HG03135 (cell line): ENCODE measurements around the gene P2RY8.
"Not testable (repeated sequence)": the region's sequence is repeated elsewhere in the genome, so short reads cannot be mapped to it uniquely, and the experiment has no call there.

Experiments
- ATAC-seq: cut with Tn5 transposase; IDR thresholded peaks from one replicate; pipeline ENCODE4 v1.9.1; 2021; ENCODE audit warnings: mild to moderate bottlenecking, moderate library complexity; ENCODE audit not compliant: unreplicated experiment

The P2RY8 gene

GRCh38 chrX:1545776-1546408 lies 8.9 kb upstream of the P2RY8 start:
- ATAC-seq, result no peak

DNA sequence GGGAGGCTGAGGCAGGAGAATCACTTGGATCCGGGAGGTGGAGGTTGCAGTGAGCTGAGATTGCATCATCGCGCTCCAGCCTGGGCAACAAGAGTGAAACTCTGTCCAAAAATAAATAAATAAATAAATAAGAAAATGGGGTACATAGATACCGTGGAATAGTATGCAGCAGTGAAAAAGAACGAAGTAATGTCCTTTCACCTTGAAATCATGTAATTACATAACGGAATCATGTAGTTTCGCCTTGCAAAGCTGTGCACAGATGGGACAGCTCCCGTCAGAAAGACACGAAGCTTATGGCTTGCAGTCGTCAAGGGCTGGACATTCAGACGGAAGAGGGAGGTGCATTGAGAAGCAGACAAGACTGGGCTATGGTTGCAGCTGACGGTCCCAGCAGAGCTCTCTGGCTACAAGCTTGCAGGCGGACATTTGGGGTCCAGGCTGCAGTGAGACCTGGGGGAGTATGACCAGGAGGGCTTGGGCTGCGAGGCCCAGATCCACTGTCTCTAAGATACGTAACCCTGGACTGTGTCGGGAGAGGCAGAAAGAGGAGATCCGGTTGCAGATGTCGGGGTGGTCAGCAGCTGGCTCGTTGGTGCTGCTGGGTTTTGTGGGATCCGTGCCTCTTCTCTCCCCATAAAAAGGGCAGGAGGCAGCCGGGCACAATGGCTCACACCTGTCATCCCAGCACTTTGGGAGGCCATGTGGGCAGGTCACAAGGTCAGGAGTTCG lies 6.2 kb upstream of the P2RY8 start:
- no peak for ATAC-seq

DNA sequence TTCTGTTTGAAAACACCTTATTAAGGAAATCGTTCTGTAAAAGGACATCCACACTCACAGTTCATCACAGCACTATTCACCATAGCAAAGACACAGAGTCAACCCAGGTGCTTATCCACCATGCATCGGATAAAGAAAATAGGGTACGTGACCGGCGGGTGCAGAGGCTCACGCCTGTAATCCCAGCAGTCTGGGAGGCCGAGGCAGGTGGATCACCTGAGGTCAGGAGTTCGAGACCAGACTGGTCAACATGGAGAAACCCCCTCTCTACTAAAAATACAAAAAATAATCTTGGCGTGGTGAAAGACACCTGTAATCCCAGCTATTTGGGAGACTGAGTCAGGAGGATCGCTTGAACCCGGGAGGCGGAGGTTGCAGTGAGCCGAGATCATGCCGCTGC lies 2.2 kb upstream of the P2RY8 start:
- ATAC-seq, result not testable (repeated sequence)

- not testable (repeated sequence) for ATAC-seq
Measured at GRCh38 chrX:1537716-1538090, 718 bp upstream of the P2RY8 start.

DNA sequence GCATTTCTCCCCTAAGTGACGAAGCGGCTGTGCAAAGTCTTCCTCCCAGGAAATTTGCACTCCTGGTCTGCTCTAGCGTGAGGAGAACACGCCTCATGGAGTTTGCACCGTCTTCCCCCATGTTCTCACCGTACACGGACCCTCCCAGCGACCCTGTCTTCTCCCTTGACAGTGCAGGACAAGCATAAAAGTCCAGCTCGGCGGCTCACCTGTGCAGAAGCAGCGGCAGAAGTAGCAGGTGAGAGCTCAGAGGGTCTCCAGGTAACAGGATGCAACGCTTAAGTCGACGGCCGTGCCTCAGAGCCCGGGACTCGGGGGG lies 314 bp downstream of the P2RY8 start:
- peak; percentile 11 for ATAC-seq

GRCh38 chrX:1535241-1536041 lies 1.5 kb downstream of the P2RY8 start:
- no peak for ATAC-seq

- ATAC-seq, result peak; percentile 29
Measured at GRCh38 chrX:1534301-1535168, 2.5 kb downstream of the P2RY8 start.

GRCh38 chrX:1533058-1533457 lies 3.9 kb downstream of the P2RY8 start:
- no peak for ATAC-seq

- no peak for ATAC-seq
Measured at GRCh38 chrX:1531096-1531890, 5.7 kb downstream of the P2RY8 start.

GRCh38 chrX:1529756-1530155 lies 7.2 kb downstream of the P2RY8 start:
- no peak for ATAC-seq

DNA sequence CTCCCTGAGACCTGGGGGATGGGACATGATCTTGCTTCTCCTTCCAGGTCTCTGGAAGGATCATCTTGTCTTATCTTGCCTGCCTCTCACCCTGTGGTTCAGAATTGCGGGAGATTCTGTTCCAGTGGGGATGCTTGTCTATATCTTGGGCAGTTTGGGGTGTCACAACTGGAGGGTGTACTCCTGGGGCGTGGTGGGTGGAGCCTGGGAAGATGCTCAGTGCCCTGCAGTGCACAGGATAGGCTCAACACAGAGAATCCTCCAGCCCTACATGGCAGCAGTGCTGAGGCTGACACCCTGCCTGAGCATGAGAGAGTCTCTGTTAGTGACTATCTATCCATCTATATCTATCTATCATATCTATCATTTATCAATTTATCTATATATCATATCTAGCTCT lies 7.7 kb downstream of the P2RY8 start:
- ATAC-seq, result no peak

GRCh38 chrX:1528884-1529203 lies 8.1 kb downstream of the P2RY8 start:
- ATAC-seq, result no peak

DNA sequence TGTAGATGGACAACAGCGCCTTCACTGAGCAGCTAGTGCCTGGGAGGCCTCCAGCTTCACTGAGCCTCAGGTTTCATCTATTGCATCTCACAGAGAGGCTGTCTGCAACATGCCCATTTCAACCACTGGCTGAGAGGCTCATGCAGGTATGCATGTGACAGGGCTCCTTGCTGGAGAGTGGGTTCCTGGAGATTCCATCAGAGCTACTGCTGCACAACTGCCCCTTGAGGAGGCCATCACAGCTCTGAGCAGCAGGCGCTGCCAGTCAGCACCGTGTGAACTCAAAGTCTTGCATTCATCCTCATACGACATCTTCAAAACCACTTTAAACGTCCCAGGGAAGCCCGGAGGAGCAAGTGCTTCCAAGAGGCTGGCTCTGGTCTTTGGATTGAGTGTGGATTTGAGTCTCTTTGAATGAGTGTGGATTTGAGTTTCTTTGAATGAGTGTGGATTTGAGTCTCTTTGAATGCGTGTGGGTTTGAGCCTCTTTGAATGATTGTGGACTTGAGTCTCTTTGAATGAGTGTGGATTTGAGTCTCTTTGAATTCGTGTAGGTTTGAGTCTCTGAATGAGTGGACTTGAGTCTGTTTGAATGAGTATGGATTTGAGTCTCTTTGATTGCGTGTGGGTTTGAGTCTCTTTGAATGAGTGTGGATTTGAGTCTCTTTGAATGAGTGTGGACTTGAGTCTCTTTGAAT lies 8.7 kb downstream of the P2RY8 start:
- ATAC-seq, result no peak

DNA sequence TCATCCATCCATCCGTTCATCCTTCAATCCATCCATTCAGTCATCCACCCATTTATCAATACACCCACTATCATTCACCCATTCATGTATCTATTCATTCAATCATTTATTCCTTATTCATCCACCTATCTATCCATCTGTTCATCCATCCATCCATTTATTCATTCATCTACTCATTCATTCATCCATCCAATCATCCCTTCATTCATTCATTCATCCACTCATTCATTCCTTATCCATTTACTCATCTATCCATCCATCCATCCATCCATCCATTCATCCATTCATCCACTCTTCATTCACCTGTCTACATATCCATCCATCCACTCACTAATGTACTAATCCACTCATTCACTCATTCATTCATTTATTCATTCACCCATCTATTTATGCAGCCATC lies 9.5 kb downstream of the P2RY8 start:
- no peak for ATAC-seq

DNA sequence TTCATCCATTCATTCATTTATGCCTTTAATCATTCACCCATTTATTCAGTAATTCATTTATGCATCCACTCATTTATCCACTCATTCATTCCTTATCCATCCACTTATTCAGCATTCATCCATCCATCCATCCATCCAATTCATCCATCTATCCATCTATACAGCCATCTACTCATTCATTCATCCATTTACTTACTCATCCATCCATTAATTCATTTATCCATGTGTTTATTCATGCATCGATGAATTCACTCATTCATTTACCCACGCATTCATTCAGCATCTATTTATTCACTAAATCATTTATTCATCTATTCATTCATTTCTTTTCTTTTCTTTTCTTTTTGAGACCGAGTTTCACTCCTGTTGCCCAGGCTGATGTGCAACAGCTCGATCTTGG lies 10.4 kb downstream of the P2RY8 start:
- ATAC-seq, result no peak

GRCh38 chrX:1525583-1526355 lies 11.2 kb downstream of the P2RY8 start:
- ATAC-seq, result no peak

GRCh38 chrX:1524874-1525582 lies 12.0 kb downstream of the P2RY8 start:
- no peak for ATAC-seq

DNA sequence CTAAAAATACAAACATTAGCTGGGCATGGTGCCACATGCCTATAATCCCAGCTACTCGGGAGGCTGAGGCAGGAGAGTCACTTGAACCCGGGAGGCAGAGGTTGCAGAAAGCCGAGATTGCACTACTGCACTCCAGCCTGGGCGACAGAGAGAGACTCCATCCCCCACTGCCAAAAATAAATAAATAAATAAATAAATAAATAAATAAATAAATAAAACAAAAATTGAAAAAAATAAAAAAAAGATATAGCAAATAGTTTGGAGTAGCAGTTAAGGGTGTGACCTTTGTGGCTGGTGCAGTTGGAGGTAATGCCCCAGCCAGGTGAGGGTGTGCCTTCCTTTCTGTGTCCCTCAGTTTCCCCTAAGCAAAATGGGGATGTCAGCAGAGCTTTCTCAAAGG lies 14.1 kb downstream of the P2RY8 start:
- ATAC-seq, result not testable (repeated sequence)
